HEK293 (cell line): ENCODE data around the gene CNIH3.

ENCODE experiments used
- ELK4 ChIP-seq: IDR thresholded peaks from 2 replicates; pipeline ENCODE4 v1.6.1; 2011; ENCODE audit warnings: mild to moderate bottlenecking, low read depth, low read length, borderline replicate concordance
- HOXC10 ChIP-seq: sonication (generic); formaldehyde crosslinking; IDR thresholded peaks from 2 replicates; pipeline ENCODE4 v1.8.1; 2023; ENCODE audit warnings: mild to moderate bottlenecking, missing genetic modification reagents
- IKZF3 ChIP-seq: fragments of 450-650 bp; IDR thresholded peaks from 2 replicates; pipeline ENCODE4 v1.5.0; 2018; ENCODE audit warnings: missing biosample characterization, mild to moderate bottlenecking, missing genetic modification characterization, moderate library complexity
- KLF16 ChIP-seq: fragments of 450-650 bp; formaldehyde crosslinking; IDR thresholded peaks from 2 replicates; pipeline ENCODE4 v1.5.1; 2017; ENCODE audit warnings: missing biosample characterization, missing genetic modification characterization
- KLF17 ChIP-seq: fragments of 450-650 bp; formaldehyde crosslinking; IDR thresholded peaks from 2 replicates; pipeline ENCODE4 v1.5.1; 2016; ENCODE audit warnings: missing biosample characterization, missing genetic modification characterization
- SCRT2 ChIP-seq: fragments of 450-650 bp; formaldehyde crosslinking; IDR thresholded peaks from 2 replicates; pipeline ENCODE4 v1.5.1; 2016; ENCODE audit warnings: missing biosample characterization, missing genetic modification characterization
- SP3 ChIP-seq: fragments of 450-650 bp; formaldehyde crosslinking; IDR thresholded peaks from 2 replicates; pipeline ENCODE4 v1.5.1; 2016; ENCODE audit warnings: missing biosample characterization, missing genetic modification characterization
- ZBTB21 ChIP-seq: fragments of 450-650 bp; formaldehyde crosslinking; IDR thresholded peaks from 2 replicates; pipeline ENCODE4 v1.5.1; 2017; ENCODE audit warnings: missing biosample characterization, missing genetic modification characterization
- ZBTB48 ChIP-seq: fragments of 450-650 bp; formaldehyde crosslinking; IDR thresholded peaks from 2 replicates; pipeline ENCODE4 v1.5.1; 2016; ENCODE audit warnings: missing biosample characterization, missing genetic modification characterization
- ZNF114 ChIP-seq: fragments of 450-650 bp; formaldehyde crosslinking; IDR thresholded peaks from 2 replicates; pipeline ENCODE4 v1.5.0; 2017; ENCODE audit warnings: missing biosample characterization, missing genetic modification characterization
- ZNF140 ChIP-seq: fragments of 450-650 bp; formaldehyde crosslinking; IDR thresholded peaks from 2 replicates; pipeline ENCODE4 v1.5.1; 2016; ENCODE audit warnings: missing biosample characterization, missing genetic modification characterization
- ZNF18 ChIP-seq: fragments of 450-650 bp; formaldehyde crosslinking; IDR thresholded peaks from 2 replicates; pipeline ENCODE4 v1.5.1; 2016; ENCODE audit warnings: missing biosample characterization, missing genetic modification characterization
- ZNF221 ChIP-seq: fragments of 450-650 bp; formaldehyde crosslinking; IDR thresholded peaks from 2 replicates; pipeline ENCODE4 v1.5.1; 2017; ENCODE audit warnings: missing biosample characterization, missing genetic modification characterization, borderline replicate concordance
- ZNF223 ChIP-seq: fragments of 450-650 bp; formaldehyde crosslinking; IDR thresholded peaks from 2 replicates; pipeline ENCODE4 v1.5.1; 2016; ENCODE audit warnings: missing biosample characterization, missing genetic modification characterization
- ZNF302 ChIP-seq: fragments of 450-650 bp; formaldehyde crosslinking; IDR thresholded peaks from 2 replicates; pipeline ENCODE4 v1.5.1; 2016; ENCODE audit warnings: missing biosample characterization, missing genetic modification characterization, low read depth
- ZNF362 ChIP-seq: fragments of 450-650 bp; formaldehyde crosslinking; IDR thresholded peaks from 2 replicates; pipeline ENCODE4 v1.5.1; 2016; ENCODE audit warnings: missing biosample characterization, missing genetic modification characterization
- ZNF391 ChIP-seq: fragments of 450-650 bp; formaldehyde crosslinking; IDR thresholded peaks from 2 replicates; pipeline ENCODE4 v1.5.1; 2016; ENCODE audit warnings: low read depth, missing biosample characterization, missing genetic modification characterization, borderline replicate concordance
- ZNF433 ChIP-seq: fragments of 450-650 bp; formaldehyde crosslinking; IDR thresholded peaks from 2 replicates; pipeline ENCODE4 v1.5.1; 2016; ENCODE audit warnings: missing biosample characterization, missing genetic modification characterization, low read depth
- ZNF473 ChIP-seq: fragments of 450-650 bp; formaldehyde crosslinking; IDR thresholded peaks from 2 replicates; pipeline ENCODE4 v1.5.1; 2017; ENCODE audit warnings: missing biosample characterization, missing genetic modification characterization
- ZNF48 ChIP-seq: fragments of 450-650 bp; formaldehyde crosslinking; IDR thresholded peaks from 2 replicates; pipeline ENCODE4 v1.5.1; 2016; ENCODE audit warnings: missing biosample characterization, missing genetic modification characterization
- ZNF530 ChIP-seq: fragments of 450-650 bp; formaldehyde crosslinking; IDR thresholded peaks from 2 replicates; pipeline ENCODE4 v1.5.1; 2016; ENCODE audit warnings: low read depth, missing biosample characterization, missing genetic modification characterization
- ZNF561 ChIP-seq: fragments of 450-650 bp; IDR thresholded peaks from 2 replicates; pipeline ENCODE4 v1.5.1; 2018; ENCODE audit warnings: missing biosample characterization, missing genetic modification characterization, borderline replicate concordance
- ZNF585B ChIP-seq: fragments of 450-650 bp; formaldehyde crosslinking; IDR thresholded peaks from 2 replicates; pipeline ENCODE4 v1.5.1; 2016; ENCODE audit warnings: missing biosample characterization, missing genetic modification characterization
- ZNF639 ChIP-seq: fragments of 450-650 bp; formaldehyde crosslinking; IDR thresholded peaks from 2 replicates; pipeline ENCODE4 v1.5.1; 2016; ENCODE audit warnings: missing biosample characterization, missing genetic modification characterization
- ZNF677 ChIP-seq: fragments of 450-650 bp; IDR thresholded peaks from 2 replicates; pipeline ENCODE4 v1.5.0; 2018; ENCODE audit warnings: missing biosample characterization, mild to moderate bottlenecking, missing genetic modification characterization, moderate library complexity
- ZNF777 ChIP-seq: fragments of 450-650 bp; formaldehyde crosslinking; IDR thresholded peaks from 2 replicates; pipeline ENCODE4 v1.5.1; 2017; ENCODE audit warnings: missing biosample characterization, missing genetic modification characterization, borderline replicate concordance
- ZSCAN18 ChIP-seq: fragments of 450-650 bp; formaldehyde crosslinking; IDR thresholded peaks from 2 replicates; pipeline ENCODE4 v1.5.1; 2016; ENCODE audit warnings: missing biosample characterization, missing genetic modification characterization

The CNIH3 gene

GRCh38 chr1:224726441-224727182, 110.5 kb downstream of the CNIH3 start (continued):
- TF ChIP-seq ZNF48 (tag by site-specific recombination), result no peak
- no peak for TF ChIP-seq ZNF223 (tag by site-specific recombination)
- TF ChIP-seq ZNF777 (tag by site-specific recombination), result no peak
- TF ChIP-seq SP3 (tag by site-specific recombination), result peak; percentile 40
- peak; percentile 17; the same call in 1 of the 2 replicates for TF ChIP-seq ZNF639 (tag by site-specific recombination)
- no peak for TF ChIP-seq ZNF221 (tag by site-specific recombination)
- TF ChIP-seq KLF17 (tag by site-specific recombination), result no peak
- TF ChIP-seq ZNF114 (tag by site-specific recombination), result no peak
- TF ChIP-seq IKZF3 (tag by site-specific recombination), result no peak
- TF ChIP-seq ZNF391 (tag by site-specific recombination), result no peak
- no peak for TF ChIP-seq ZNF302 (tag by site-specific recombination)
- peak; percentile 86 for TF ChIP-seq ZNF362
- TF ChIP-seq HOXC10, result no peak
- TF ChIP-seq ZNF585B, result no peak
- TF ChIP-seq ZBTB48 (tag by site-specific recombination), result peak; percentile 58
- no peak for TF ChIP-seq ZNF433
- TF ChIP-seq ZNF561 (tag by site-specific recombination), result no peak
- peak; percentile 92 for TF ChIP-seq SCRT2 (tag by site-specific recombination)
- no peak for TF ChIP-seq ZNF140 (tag by site-specific recombination)
- TF ChIP-seq ZNF18 (tag by site-specific recombination), result no peak
- no peak for TF ChIP-seq KLF16 (tag by site-specific recombination)
- peak; percentile 48; the same call in 1 of the 2 replicates for TF ChIP-seq ZBTB21 (tag by site-specific recombination)
- no peak for TF ChIP-seq ZNF473 (tag by site-specific recombination)
- TF ChIP-seq ZNF530, result no peak
- no peak for TF ChIP-seq ZNF677 (tag by site-specific recombination)
- no peak for TF ChIP-seq ELK4
- TF ChIP-seq ZSCAN18 (tag by site-specific recombination), result 0 out of 2 replicates have a peak, but pooled peaks have one; percentile 3
